H1 (cell line): Measurements from ENCODE around the gene ZBED4. TPM values are rescaled to one million over a fixed set of nuclear protein-coding genes. Genes with fewer than 3 reads are reported as not detected.

Experiments
- CTCF ChIA-PET: fragments of 300-600 bp; sonication (Branson Sonifier 250); formaldehyde crosslinking; loops from one replicate; lab custom pipeline; 2021; ENCODE audit not compliant: partially characterized antibody; lab: Charles Lee
- POLR2A ChIA-PET: fragments of 300-600 bp; sonication (Branson Sonifier 250); formaldehyde crosslinking; loops from one replicate; lab custom pipeline; 2021; ENCODE audit warnings: inconsistent platforms; ENCODE audit not compliant: partially characterized antibody; lab: Charles Lee
- DNase-seq, 2 experiments: peaks; one replicate each; pipeline versions ENCODE4 v3.0.0 to v3.0.0-alpha.2; 2010 to 2022; ENCODE audit warnings: low spot score in 2 of 2, low read depth in 1 of 2, mixed read lengths in 1 of 2
- FAIRE-seq: peaks from 2 replicates; lab custom pipeline; 2011; peaks lifted over from hg19 to GRCh38; lab: Jason Lieb, UNC
- H2AFZ ChIP-seq: 2 replicates; pipeline ENCODE4 v1.8.1; 2012; ENCODE audit warnings: low read length, inconsistent platforms
- H2AK5ac ChIP-seq: 2 replicates; pipeline ENCODE4 v1.6.1; 2013; ENCODE audit warnings: low read depth, low read length
- H2BK120ac ChIP-seq: replicated peaks from 2 replicates; pipeline ENCODE3; 2013; ENCODE audit warnings: low read depth, low read length, inconsistent platforms
- H2BK12ac ChIP-seq: 2 replicates; pipeline ENCODE4 v1.6.1; 2013; ENCODE audit warnings: low read depth, low read length
- H2BK15ac ChIP-seq: 2 replicates; pipeline ENCODE4 v1.6.1; 2013; ENCODE audit warnings: low read length
- H2BK20ac ChIP-seq: 2 replicates; pipeline ENCODE4 v1.6.1; 2013; ENCODE audit warnings: low read length
- H2BK5ac ChIP-seq: 2 replicates; pipeline ENCODE4 v1.6.1; 2013; ENCODE audit warnings: low read depth, low read length
- H3K14ac ChIP-seq: 2 replicates; pipeline ENCODE4 v1.6.1; 2013; ENCODE audit warnings: inconsistent platforms; ENCODE audit not compliant: insufficient read length
- H3K18ac ChIP-seq: 2 replicates; pipeline ENCODE4 v1.6.1; 2013; ENCODE audit warnings: low read length; ENCODE audit errors: extremely low read depth
- H3K23ac ChIP-seq: 2 replicates; pipeline ENCODE4 v1.6.1; 2013; ENCODE audit warnings: inconsistent platforms; ENCODE audit not compliant: insufficient read length
- H3K23me2 ChIP-seq: 2 replicates; pipeline ENCODE4 v1.6.1; 2013; ENCODE audit warnings: low read depth, low read length
- H3K27ac ChIP-seq: 2 replicates; pipeline ENCODE4 v1.6.1; 2011; ENCODE audit warnings: low read depth, low read length, inconsistent platforms
- H3K27me3 ChIP-seq, 4 experiments: replicated peaks in 1 of 4; 1 replicate in 1 of 4; 2 replicates in 3 of 4; pipeline versions ENCODE4 v1.6.1 to v1.8.1; 2011 to 2013; ENCODE audit warnings: low read length in 3 of 4, mild to moderate bottlenecking in 3 of 4, inconsistent platforms in 2 of 4, mixed read lengths in 2 of 4, moderate library complexity in 1 of 4; ENCODE audit not compliant: control insufficient read depth in 3 of 4, insufficient read depth in 3 of 4; ENCODE audit errors: extremely low read depth in 1 of 4
- H3K36me3 ChIP-seq, 4 experiments: 2 replicates each; pipeline versions ENCODE4 v1.6.1 to v1.8.1; 2011 to 2013; ENCODE audit warnings: mild to moderate bottlenecking in 4 of 4, low read length in 3 of 4, moderate library complexity in 2 of 4, control low read depth in 1 of 4, inconsistent platforms in 1 of 4; ENCODE audit not compliant: insufficient read depth in 4 of 4, control insufficient read depth in 2 of 4
- H3K4ac ChIP-seq: replicated peaks from 2 replicates; pipeline ENCODE3; 2013; ENCODE audit warnings: low read length, low read depth, mixed read lengths, inconsistent platforms; ENCODE audit not compliant: insufficient read length
- H3K4me1 ChIP-seq, 4 experiments: replicated peaks in 1 of 4; 1 replicate in 1 of 4; 2 replicates in 3 of 4; pipeline versions ENCODE4 v1.6.1 to v1.8.1; 2011 to 2013; ENCODE audit warnings: low read length in 3 of 4, inconsistent platforms in 2 of 4, mixed read lengths in 1 of 4; ENCODE audit not compliant: insufficient read depth in 4 of 4, control insufficient read depth in 3 of 4
- H3K4me2 ChIP-seq, 2 experiments: 2 replicates each; pipeline versions ENCODE4 v1.6.1 to v1.8.1; 2011 to 2013; ENCODE audit warnings: low read depth in 2 of 2, low read length in 2 of 2, control low read depth in 1 of 2, inconsistent platforms in 1 of 2, mild to moderate bottlenecking in 1 of 2; ENCODE audit not compliant: insufficient read depth in 1 of 2
- H3K4me3 ChIP-seq, 4 experiments: fragments of 200-600, 300-600 bp in 1 of 4; sonication (generic), shearing (Covaris generic), sonication (Bioruptor Twin) in 1 of 4; 2 replicates each; pipeline versions ENCODE4 v1.5.1 to v1.8.1; 2011 to 2016; ENCODE audit warnings: low read length in 4 of 4, low read depth in 3 of 4, control low read depth in 2 of 4, inconsistent platforms in 2 of 4, mild to moderate bottlenecking in 2 of 4, mixed read lengths in 1 of 4, moderate library complexity in 1 of 4; ENCODE audit not compliant: insufficient read depth in 2 of 4; ENCODE audit errors: extremely low read depth in 1 of 4
- H3K56ac ChIP-seq: replicated peaks from 2 replicates; pipeline ENCODE3; 2013; ENCODE audit warnings: low read depth, mild to moderate bottlenecking, mixed read lengths, low read length, inconsistent platforms; ENCODE audit not compliant: insufficient read length
- H3K79me1 ChIP-seq: 2 replicates; pipeline ENCODE4 v1.6.1; 2013; ENCODE audit warnings: low read depth, low read length, control low read depth
- H3K79me2 ChIP-seq, 2 experiments: 2 replicates each; pipeline versions ENCODE4 v1.6.1 to v1.8.1; 2012 to 2013; ENCODE audit warnings: low read length in 2 of 2, mild to moderate bottlenecking in 2 of 2, inconsistent platforms in 1 of 2; ENCODE audit not compliant: insufficient read depth in 2 of 2, control insufficient read depth in 1 of 2
- H3K9ac ChIP-seq, 4 experiments: replicated peaks in 1 of 4; 1 replicate in 1 of 4; 2 replicates in 3 of 4; pipeline versions ENCODE4 v1.6.1 to v1.8.1; 2011 to 2013; ENCODE audit warnings: low read depth in 3 of 4, low read length in 3 of 4, control low read depth in 2 of 4, mild to moderate bottlenecking in 2 of 4, moderate library complexity in 2 of 4, inconsistent platforms in 1 of 4; ENCODE audit errors: extremely low read depth in 1 of 4
- H3K9me3 ChIP-seq, 2 experiments: 2 replicates each; pipeline versions ENCODE4 v1.6.1 to v1.8.1; 2012 to 2013; ENCODE audit warnings: mild to moderate bottlenecking in 2 of 2, moderate library complexity in 2 of 2, control low read depth in 1 of 2, inconsistent platforms in 1 of 2, low read depth in 1 of 2, low read length in 1 of 2, mixed read lengths in 1 of 2; ENCODE audit not compliant: insufficient read depth in 2 of 2
- H4K20me1 ChIP-seq, 2 experiments: replicated peaks in 1 of 2; 2 replicates each; pipeline versions ENCODE3 to v1.8.1; 2011 to 2013; ENCODE audit warnings: inconsistent platforms in 2 of 2, low read length in 2 of 2, mild to moderate bottlenecking in 1 of 2; ENCODE audit not compliant: insufficient read depth in 2 of 2, control insufficient read depth in 1 of 2
- H4K5ac ChIP-seq: 2 replicates; pipeline ENCODE4 v1.6.1; 2013; ENCODE audit warnings: low read length, low read depth, mixed read lengths, inconsistent platforms; ENCODE audit not compliant: insufficient read length
- H4K8ac ChIP-seq: 2 replicates; pipeline ENCODE4 v1.8.0; 2013; ENCODE audit warnings: mild to moderate bottlenecking, moderate library complexity, low read length, inconsistent platforms; ENCODE audit not compliant: insufficient read depth; ENCODE audit errors: extremely low read depth
- H4K91ac ChIP-seq: replicated peaks from 2 replicates; pipeline ENCODE3; 2013; ENCODE audit warnings: low read length, mixed read lengths, inconsistent platforms; ENCODE audit not compliant: insufficient read length
- BACH1 ChIP-seq: IDR thresholded peaks from 2 replicates; pipeline ENCODE4 v1.6.1; 2012; ENCODE audit warnings: low read length, improper control_type of control experiment
- CTBP2 ChIP-seq: IDR thresholded peaks from 2 replicates; pipeline ENCODE4 v1.7.0; 2011; ENCODE audit warnings: borderline replicate concordance, mild to moderate bottlenecking, moderate library complexity, mixed read lengths, low read length; ENCODE audit not compliant: insufficient read depth, insufficient read length
- EZH2 ChIP-seq: fragments of 200-600 bp; sonication (generic); IDR thresholded peaks from 2 replicates; pipeline ENCODE4 v1.7.1; 2012; ENCODE audit warnings: low read depth, mild to moderate bottlenecking, moderate library complexity, low read length, inconsistent platforms; ENCODE audit not compliant: severe bottlenecking
- FOSL1 ChIP-seq: IDR thresholded peaks from 2 replicates; pipeline ENCODE4 v1.6.1; 2011; ENCODE audit warnings: mild to moderate bottlenecking, low read depth, low read length, moderate library complexity; ENCODE audit not compliant: insufficient read depth
- JUND ChIP-seq: IDR thresholded peaks from 2 replicates; pipeline ENCODE4 v1.6.1; 2011; ENCODE audit warnings: mild to moderate bottlenecking, improper control_type of control experiment, low read length
- MAFK ChIP-seq: IDR thresholded peaks from 2 replicates; pipeline ENCODE4 v1.6.1; 2012; ENCODE audit warnings: low read depth, mild to moderate bottlenecking, improper control_type of control experiment, low read length
- NANOG ChIP-seq: IDR thresholded peaks from 2 replicates; pipeline ENCODE4 v1.6.1; 2011; ENCODE audit warnings: low read length, low read depth, mild to moderate bottlenecking, inconsistent platforms; ENCODE audit not compliant: insufficient read depth, poor library complexity, severe bottlenecking
- PHF8 ChIP-seq: fragments of 200-600 bp; sonication (generic); conservative IDR thresholded peaks from 2 replicates; pipeline ENCODE4 v1.7.1; 2012; ENCODE audit warnings: low read depth, mild to moderate bottlenecking, inconsistent platforms, low read length, moderate library complexity
- POU5F1 ChIP-seq: IDR thresholded peaks from 2 replicates; pipeline ENCODE4 v1.6.1; 2011; ENCODE audit warnings: low read depth, mild to moderate bottlenecking, low read length, moderate library complexity
- SIRT6 ChIP-seq: IDR thresholded peaks from one replicate; pipeline ENCODE4 v1.7.1; 2012; ENCODE audit warnings: low read length, inconsistent platforms
- SUZ12 ChIP-seq: fragments of 200-600 bp; sonication (generic); IDR thresholded peaks from 2 replicates; pipeline ENCODE4 v1.6.1; 2012; ENCODE audit warnings: mild to moderate bottlenecking, inconsistent platforms, low read length, moderate library complexity, mixed read lengths
- WGBS, 2 experiments: shearing (Covaris generic) in 1 of 2; methylation state at CpG; one replicate each; pipeline versions ENCODE4 v1.1.6 to v1.1.7; 2013 to 2015; ENCODE audit warnings: low lambda C conversion rate in 2 of 2, mixed read lengths in 2 of 2, inconsistent platforms in 1 of 2, low coverage in 1 of 2, missing lambda C conversion rate in 1 of 2; ENCODE audit not compliant: insufficient replicate concordance in 2 of 2, insufficient coverage in 1 of 2, insufficient read length in 1 of 2; ENCODE audit errors: extremely low coverage in 1 of 2, missing lambda C conversion rate in 1 of 2; 5-methylcytosine and 5-hydroxymethylcytosine counted together
- polyA plus RNA-seq, 7 experiments: library from polyadenylated mRNA; depleted of rRNA in 3 of 7; stranded (reverse) in 5 of 7; unstranded in 2 of 7; fragments of >200 nt in 5 of 7; fragments of 200-250 nt in 2 of 7; gene quantifications; 1 replicate in 5 of 7; 2 replicates in 1 of 7; 4 replicates in 1 of 7; pipeline versions ENCODE4 v1.2.1 to v1.2.3, GENCODE V29; 2011 to 2013; ENCODE audit warnings: missing spikeins in 2 of 7, mixed read lengths in 2 of 7
- total RNA-seq: library from RNA; stranded (reverse); fragmentation: NEBNext Ultra II Directional; extraction: Animal tissue kit (Norgen Biotek cat#: 25700); gene quantifications from 2 replicates; pipeline ENCODE4 v1.2.1, GENCODE V29; 2021

ZBED4 gene
- total and polyA plus RNA-seq, 2 of the 8 experiments (the other 6 are each of a cell fraction or from before 2014, with no cell fraction given) = 11.0 to 28.3 TPM

GRCh38 chr22:49850021-49850911 lies 3.4 kb upstream of the ZBED4 start:
- no peak overlapping the region for H3K14ac ChIP-seq
- peaks cover 3% of the 10 kb centered on the region; the same call in 1 of the 2 replicates for H3K79me1 ChIP-seq
- H2BK5ac ChIP-seq = no peak overlapping the region
- H3K9ac ChIP-seq = no peak overlapping the region
- ChIA-PET POLR2A (no interaction called here), CTCF (no interaction called here)
- no peak overlapping the region for H3K4ac ChIP-seq
- DNase-seq = no peak
- no peak overlapping the region for H4K91ac ChIP-seq
- H3K9me3 ChIP-seq = no peaks in the 10 kb centered on the region
- H3K4me2 ChIP-seq = peak overlapping the region; percentile 62 to 94
- H3K36me3 ChIP-seq = peaks cover 0 to 16% (median 0%) of the 10 kb centered on the region in 4 experiments; a peak in 1 of 8 replicates
- no peak overlapping the region for H3K56ac ChIP-seq
- peak overlapping the region; percentile 75; the same call in 1 of the 2 replicates for H2AK5ac ChIP-seq
- H3K18ac ChIP-seq = no peak overlapping the region
- no peak for FAIRE-seq
- no peak overlapping the region for H2BK15ac ChIP-seq
- no peak overlapping the region for H3K23ac ChIP-seq
- peak overlapping the region; percentile 11; the same call in 1 of the 2 replicates for H4K8ac ChIP-seq
- H2BK20ac ChIP-seq = no peak overlapping the region
- H3K79me2 ChIP-seq = peaks cover 2 to 11% of the 10 kb centered on the region in 2 experiments; a peak in 2 of 4 replicates
- H3K23me2 ChIP-seq = peaks cover 22% of the 10 kb centered on the region
- peaks cover 4 to 12% of the 10 kb centered on the region in 2 experiments for H4K20me1 ChIP-seq
- H3K27me3 ChIP-seq = peaks cover 46 to 72% (median 66%) of the 10 kb centered on the region in 4 experiments
- 40% methylated on average over 31 of the region's 31 CpGs; no CpG with 5 or more reads in 1 of the 2 experiments for WGBS, 2 experiments
- no peak overlapping the region for H2AFZ ChIP-seq
- H2BK120ac ChIP-seq = no peak overlapping the region
- no peak overlapping the region for H4K5ac ChIP-seq
- H3K4me3 ChIP-seq = peak overlapping the region in 3 of 4 experiments; percentile 27 to 67 (median 34); a peak in 2 of 8 replicates
- peak overlapping the region; percentile 27; the same call in 1 of the 2 replicates for H2BK12ac ChIP-seq
- no peak overlapping the region for H3K27ac ChIP-seq
- H3K4me1 ChIP-seq = peaks cover 1 to 7% (median 5%) of the 10 kb centered on the region in 4 experiments; a peak in 6 of 7 replicates
- TF ChIP-seq PHF8 (no peak), SIRT6 (no peak), POU5F1 (no peak), BACH1 (no peak), EZH2 (peak; percentile 56), MAFK (no peak), CTBP2 (no peak), NANOG (no peak), FOSL1 (no peak), JUND (no peak), SUZ12 (peak; percentile 88)
